Fibroblast of upper back skin (primary cell): ENCODE measurements around the gene ALPP.
A peak's percentile ranks its signal among the peaks of the same experiment; 100 is the strongest.
"Not testable (repeated sequence)": the region's sequence is repeated elsewhere in the genome, so short reads cannot be mapped to it uniquely, and the experiment has no call there.

Experiments
- DNase-seq: peaks from one replicate; pipeline ENCODE4 v3.0.0-alpha.2; 2013

ALPP gene

DNA sequence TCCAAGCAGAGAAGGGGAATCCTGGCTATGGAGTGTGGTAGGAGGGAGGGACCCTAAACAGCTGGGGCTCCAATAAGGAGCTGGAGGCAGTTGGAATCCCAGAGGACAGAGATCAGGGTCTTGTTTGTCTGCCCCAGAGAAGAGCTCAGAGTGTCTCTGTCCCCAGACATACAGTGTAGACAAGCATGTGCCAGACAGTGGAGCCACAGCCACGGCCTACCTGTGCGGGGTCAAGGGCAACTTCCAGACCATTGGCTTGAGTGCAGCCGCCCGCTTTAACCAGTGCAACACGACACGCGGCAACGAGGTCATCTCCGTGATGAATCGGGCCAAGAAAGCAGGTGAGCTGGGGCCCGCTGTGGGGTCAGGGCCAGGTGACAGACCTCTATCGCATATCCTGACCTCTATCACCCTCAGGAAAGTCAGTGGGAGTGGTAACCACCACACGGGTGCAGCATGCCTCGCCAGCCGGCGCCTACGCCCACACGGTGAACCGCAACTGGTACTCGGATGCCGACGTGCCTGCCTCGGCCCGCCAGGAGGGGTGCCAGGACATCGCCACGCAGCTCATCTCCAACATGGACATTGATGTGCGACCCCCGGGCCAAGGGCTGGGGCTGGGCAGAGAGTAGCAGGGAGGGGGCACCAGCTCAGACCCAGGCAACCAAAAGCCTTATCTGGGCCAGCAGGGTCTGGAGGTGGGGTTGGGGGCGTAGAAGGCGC, 29.0 kb downstream of the ALPP start:
- not testable (repeated sequence) for DNase-seq

DNA sequence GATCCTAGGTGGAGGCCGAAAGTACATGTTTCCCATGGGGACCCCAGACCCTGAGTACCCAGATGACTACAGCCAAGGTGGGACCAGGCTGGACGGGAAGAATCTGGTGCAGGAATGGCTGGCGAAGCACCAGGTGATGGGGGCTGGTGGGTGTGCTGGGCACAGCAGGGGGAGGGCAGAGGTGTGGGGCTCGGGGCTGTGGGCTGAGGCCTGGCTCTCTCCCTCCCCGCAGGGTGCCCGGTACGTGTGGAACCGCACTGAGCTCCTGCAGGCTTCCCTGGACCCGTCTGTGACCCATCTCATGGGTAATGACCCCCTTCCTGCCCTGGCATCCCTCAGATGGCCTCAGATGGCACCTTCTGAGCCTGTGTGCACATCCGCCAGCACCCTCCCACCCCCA, 29.7 kb downstream of the ALPP start:
- DNase-seq = not testable (repeated sequence)

DNA sequence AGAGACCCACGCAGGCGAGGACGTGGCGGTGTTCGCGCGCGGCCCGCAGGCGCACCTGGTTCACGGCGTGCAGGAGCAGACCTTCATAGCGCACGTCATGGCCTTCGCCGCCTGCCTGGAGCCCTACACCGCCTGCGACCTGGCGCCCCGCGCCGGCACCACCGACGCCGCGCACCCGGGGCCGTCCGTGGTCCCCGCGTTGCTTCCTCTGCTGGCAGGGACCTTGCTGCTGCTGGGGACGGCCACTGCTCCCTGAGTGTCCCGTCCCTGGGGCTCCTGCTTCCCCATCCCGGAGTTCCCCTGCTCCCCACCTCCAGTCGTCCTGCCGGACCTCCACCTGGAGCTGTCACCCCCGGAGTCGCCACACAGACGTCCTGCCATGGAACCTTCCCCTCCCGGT, 31.1 kb downstream of the ALPP start:
- not testable (repeated sequence) for DNase-seq

DNA sequence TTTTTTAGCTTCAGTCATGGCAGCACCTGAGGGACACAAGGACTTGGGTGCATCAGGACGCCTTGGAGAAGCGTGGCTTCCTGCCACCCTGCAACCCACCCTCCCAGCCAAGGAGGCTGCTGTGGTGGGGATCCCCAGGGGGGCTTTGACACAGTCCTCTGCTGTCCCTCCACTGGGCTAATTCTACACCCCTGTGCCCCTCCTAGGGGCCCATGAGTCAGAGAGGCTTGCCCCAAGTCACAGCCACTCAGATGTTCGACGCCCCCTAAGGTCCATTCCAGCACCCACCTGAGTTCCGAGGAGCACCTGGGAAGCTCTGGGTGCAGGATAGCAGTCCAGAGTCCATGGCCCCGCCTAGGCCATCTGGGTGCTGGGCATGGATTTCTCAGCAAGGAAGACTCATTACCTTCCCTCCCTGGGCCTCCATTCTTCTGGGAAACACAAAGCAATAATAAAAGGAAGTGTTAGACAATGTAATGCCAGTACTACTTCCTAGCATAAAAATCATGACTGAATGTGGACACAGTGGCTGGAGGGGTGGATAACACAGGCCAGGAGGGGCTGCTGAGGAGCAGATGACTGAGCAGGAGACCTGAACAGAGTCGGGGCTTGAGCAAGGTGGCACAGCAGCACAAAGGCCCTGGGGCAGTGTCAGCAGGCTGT, 31.8 kb downstream of the ALPP start:
- no peak for DNase-seq

GRCh38 chr2:232411901-232412629, 33.5 kb downstream of the ALPP start:
- no peak for DNase-seq

DNA sequence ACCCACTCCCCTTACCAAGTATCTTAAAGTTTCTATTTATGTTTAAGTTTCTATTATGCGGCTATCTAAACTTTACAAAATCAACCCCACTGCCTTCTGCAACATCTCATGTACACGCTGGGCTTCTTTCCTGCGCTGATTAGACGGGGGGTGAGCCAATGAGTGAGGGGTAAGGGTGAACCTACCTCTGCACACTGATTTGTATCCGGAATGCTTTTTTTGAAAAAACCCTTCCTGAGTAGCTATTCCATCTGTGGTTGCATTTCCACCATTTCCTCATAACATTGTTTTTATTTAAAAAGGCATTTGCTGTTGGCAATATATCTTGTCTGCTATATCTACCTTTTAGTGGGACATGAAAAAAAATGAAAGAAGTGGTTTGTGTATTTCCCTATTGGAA, 34.4 kb downstream of the ALPP start:
- DNase-seq = no peak

- DNase-seq = no peak
Observed at GRCh38 chr2:232415138-232415690, 36.7 kb downstream of the ALPP start.

DNA sequence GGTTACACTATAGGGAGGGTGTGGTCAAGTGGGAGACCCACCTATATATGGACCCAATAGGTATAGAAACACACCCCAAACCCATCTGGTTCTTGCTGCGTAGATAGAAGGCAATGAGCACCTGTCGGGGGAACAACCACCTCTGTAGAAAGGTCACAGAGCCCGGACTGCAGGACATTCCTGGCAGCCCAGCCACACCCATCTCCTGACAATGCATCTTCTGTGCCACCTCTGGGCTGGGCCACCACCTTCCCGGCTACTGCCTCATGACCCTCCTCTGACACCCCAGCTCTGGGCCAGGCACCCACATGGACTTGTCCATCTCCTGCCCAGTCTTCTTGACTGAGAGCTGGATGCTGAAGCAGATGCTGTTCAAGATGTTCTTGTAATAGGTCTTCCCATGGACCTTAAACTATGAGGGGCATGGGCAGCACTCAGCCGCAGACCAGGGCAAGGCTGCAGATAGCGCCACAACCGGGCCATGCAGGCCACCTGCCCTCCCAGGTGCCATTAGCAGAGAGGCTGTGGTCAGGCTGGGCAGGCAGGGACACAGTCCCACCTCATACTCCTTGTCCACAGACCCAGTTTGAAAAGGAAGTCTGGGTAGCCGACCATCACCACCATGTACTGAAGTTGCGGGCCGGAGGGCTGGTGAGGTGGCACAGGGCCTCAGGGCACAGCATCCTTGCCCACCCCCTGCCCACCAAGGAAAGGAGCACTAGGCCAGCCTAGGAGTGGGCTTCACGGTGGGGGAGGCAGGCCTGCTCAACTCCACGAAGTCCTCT, 37.4 kb downstream of the ALPP start:
- no peak for DNase-seq

GRCh38 chr2:232416521-232417470, 38.2 kb downstream of the ALPP start:
- no peak for DNase-seq

DNA sequence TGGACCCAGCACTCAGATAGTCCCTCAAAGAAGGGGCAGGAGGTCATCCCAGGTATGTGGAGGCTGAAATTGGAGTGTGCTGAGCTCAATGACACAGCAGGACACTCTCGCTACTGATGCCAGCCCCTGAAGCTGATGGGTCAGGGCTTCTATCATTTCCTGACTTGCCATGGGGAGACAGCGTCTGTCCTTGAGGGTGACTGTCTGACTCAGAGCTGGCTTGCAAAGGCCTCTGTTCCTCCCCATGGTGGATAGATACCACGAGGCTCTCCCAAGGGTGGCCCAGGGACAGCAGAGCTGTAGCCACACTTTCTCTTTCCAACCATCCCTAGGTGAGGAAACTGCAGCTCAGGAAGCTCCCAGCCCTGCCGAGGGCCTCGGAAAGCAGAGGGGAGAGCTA, 38.9 kb downstream of the ALPP start:
- no peak for DNase-seq

DNA sequence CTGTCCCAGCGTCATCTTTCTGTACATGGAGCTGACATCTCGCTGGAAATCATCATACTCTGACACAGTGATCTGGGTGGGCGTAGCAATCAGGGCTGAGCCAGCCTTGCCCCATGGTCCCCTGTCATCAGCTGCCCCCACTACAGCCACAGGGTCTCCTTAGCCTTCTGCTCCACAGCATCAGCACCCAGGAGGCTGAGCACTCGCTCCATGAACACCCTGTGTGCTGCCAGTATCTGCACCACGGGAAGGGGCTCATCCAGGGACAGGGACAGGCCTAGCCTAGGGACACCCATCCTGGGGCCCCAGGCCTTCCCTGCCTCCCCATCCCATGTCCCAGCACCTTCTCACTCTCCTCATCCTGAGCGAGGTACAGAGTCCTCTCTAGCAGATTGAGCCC, 39.5 kb downstream of the ALPP start:
- no peak for DNase-seq

- peak; percentile 4 for DNase-seq
Observed at GRCh38 chr2:232418466-232419244, 40.1 kb downstream of the ALPP start.

- DNase-seq = no peak
Observed at GRCh38 chr2:232419245-232420072, 40.9 kb downstream of the ALPP start.

GRCh38 chr2:232420073-232420454, 41.5 kb downstream of the ALPP start:
- DNase-seq = no peak

GRCh38 chr2:232420463-232421188, 42.1 kb downstream of the ALPP start:
- no peak for DNase-seq

DNA sequence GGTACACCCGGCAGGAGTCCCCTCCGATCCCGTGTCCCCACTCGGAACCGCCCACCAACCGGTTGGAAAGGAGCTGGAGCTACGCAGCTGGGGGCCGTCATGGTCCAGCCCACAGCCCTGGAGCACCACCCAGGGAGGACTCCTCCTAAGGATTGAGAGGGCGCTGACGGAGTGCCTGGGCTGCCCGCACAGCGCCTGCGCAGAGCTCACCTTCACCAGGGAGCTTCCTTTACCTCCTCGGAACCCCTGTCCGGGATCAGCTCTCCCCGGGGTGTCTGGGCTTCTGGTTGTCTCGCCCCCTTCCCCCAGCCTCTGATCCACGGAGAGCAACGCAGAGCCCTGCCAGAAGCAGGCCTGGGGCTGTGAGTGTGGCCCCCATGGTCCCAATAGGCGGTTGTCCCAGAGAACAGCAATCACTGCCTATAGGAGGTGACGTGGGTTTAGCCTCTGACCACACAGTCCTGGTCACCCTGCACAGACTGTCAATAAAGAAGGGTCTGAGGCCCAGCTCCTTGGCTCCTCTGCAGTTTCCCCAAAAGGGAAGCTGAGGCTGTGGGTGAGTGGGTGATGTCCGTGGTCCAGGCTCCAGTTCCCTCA, 42.7 kb downstream of the ALPP start:
- DNase-seq = no peak

DNA sequence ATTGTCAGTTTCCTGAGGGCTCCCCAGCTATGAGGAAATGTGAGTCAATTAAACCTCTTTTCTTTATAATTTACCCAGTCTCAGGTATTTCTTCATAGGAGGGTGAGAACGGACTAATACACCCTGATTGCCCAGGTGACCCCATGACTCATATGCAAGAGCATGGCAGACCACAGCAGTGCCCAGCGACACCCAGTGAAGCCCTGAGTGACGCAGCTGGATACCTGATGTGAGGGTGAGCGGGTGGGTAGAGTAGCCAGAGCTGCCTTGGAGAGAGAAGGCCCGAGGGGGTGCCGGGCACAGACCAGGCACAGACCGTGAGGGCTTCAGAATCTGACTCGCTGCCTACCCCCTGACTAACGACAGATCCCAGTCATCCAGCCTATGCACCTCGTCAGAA, 43.5 kb downstream of the ALPP start:
- DNase-seq = no peak

DNA sequence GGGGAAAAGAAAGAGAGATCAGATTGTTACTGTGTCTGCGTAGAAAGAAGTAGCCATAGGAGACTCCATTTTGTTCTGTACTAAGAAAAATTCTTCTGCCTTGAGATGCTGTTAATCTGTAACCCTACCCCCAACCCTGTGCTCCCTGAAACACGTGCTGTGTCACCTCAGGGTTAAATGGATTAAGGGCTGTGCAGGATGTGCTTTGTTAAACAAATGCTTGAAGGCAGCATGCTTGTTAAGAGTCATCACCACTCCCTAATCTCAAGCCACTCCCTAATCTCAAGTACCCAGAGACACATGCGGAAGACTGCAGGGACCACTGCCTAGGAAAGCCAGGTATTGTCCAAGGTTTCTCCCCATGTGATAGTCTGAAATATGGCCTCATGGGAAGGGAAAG, 44.4 kb downstream of the ALPP start:
- not testable (repeated sequence) for DNase-seq

DNA sequence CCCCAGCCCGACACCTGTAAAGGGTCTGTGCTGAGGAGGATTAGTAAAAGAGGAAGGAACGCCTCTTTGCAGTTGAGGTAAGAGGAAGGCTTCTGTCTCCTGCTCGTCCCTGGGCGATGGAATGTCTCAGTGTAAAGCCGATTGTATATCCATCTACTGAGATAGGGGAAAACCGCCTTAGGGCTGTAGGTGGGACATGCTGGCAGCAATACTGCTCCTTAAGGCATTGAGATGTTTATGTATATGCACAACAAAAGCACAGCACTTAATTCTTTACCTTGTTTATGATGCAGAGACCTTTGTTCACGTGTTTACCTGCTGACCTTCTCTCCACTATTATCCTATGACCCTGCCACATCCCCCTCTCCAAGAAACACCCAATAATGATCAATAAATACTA, 44.9 kb downstream of the ALPP start:
- DNase-seq = not testable (repeated sequence)
